Left ventricle myocardium inferior (tissue), 1 donor: ENCODE results near the gene GFOD2. TPM values are rescaled to one million over a fixed set of nuclear protein-coding genes. Genes with fewer than 3 reads are reported as not detected.

ENCODE experiments used
- DNase-seq: peaks from one replicate; pipeline ENCODE4 v3.0.0-alpha.2; 2020
- H3K27ac ChIP-seq: fragments of 200-600 bp; replicated peaks from 2 replicates; pipeline ENCODE4 v1.8.0; 2021
- H3K27me3 ChIP-seq: fragments of 200-600 bp; 2 replicates; pipeline ENCODE4 v1.8.0; 2021; ENCODE audit warnings: low read depth
- H3K36me3 ChIP-seq: fragments of 200-600 bp; 2 replicates; pipeline ENCODE4 v1.8.0; 2021
- H3K4me1 ChIP-seq: fragments of 200-600 bp; 2 replicates; pipeline ENCODE4 v1.8.0; 2021
- H3K4me3 ChIP-seq: fragments of 200-600 bp; 2 replicates; pipeline ENCODE4 v1.8.0; 2021; ENCODE audit warnings: mild to moderate bottlenecking, moderate library complexity
- H3K9me3 ChIP-seq: fragments of 200-600 bp; replicated peaks from 2 replicates; pipeline ENCODE4 v1.8.0; 2021
- CTCF ChIP-seq: fragments of 200-600 bp; IDR thresholded peaks from 2 replicates; pipeline ENCODE4 v1.8.0; 2021; ENCODE audit warnings: antibody characterized with exemption, mild to moderate bottlenecking, borderline replicate concordance
- intact Hi-C: fragments of 100-400 bp; cut with micrococcal nuclease; formaldehyde crosslinking; loops from one replicate; pipeline ENCODE4 v1.11.0; 2022
- total RNA-seq: library from RNA; stranded (reverse); fragmentation: NEBNext Ultra II Directional; extraction: Animal tissue kit (Norgen Biotek cat#: 25700); gene quantifications from one replicate; pipeline ENCODE4 v1.2.1, GENCODE V29; 2021
- donor health status: DM: no; HTN: yes; CAD: no; lungs with severe emphysema.

The GFOD2 gene
- total RNA-seq, 1 donor from 2014 or later = 11.1 TPM

DNA sequence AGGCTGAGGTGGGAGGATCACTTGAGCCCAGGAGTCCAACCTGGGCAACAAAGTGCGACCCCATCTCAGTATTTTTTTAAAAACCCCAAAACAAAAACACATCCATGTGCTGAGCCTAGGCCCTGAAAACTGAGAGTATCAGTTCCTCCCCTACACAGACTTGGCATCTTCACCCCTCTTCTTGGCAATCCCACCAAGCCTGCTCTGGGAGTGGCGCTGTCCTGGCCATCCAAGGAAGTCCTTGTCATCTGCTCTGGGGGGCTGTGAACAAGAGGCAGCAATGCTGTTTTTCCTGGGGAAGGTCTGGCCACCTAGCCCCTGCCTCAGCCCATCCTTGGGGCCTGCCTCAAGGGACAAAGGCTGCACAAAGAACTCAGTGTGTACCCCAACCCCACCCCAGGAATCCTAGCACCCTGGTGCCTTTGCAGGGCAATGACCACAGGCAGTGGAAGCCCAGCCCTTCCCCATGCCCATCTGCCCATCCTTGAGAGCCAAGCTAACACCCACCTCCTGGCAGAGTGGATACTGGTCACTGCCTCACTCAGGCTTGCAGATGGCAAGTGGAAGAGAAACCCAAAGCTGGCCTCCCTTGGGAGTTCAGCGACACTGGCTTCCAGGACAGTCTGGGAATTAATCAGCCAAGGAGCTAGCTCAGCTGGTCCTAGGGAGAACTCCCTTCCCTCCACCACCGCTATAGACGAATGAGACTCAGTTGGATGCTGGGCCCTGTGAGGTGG lies 14.8 kb upstream of the GFOD2 start:
- Histone ChIP-seq H3K4me1 (no peaks in the 10 kb centered on the region), H3K36me3 (peaks cover 56% of the 10 kb centered on the region), H3K9me3 (no peaks in the 10 kb centered on the region), H3K27me3 (no peaks in the 10 kb centered on the region), H3K4me3 (no peak overlapping the region), H3K27ac (no peak overlapping the region)
- TF ChIP-seq CTCF = no peak
- no peak for DNase-seq
- intact Hi-C loops = no loop called here

GRCh38 chr16:67731753-67732095 lies 12.6 kb upstream of the GFOD2 start:
- peaks cover 78% of the 10 kb centered on the region for H3K36me3 ChIP-seq
- no peaks in the 10 kb centered on the region for H3K4me1 ChIP-seq
- H3K9me3 ChIP-seq = no peaks in the 10 kb centered on the region
- intact Hi-C loops = no loop called here
- H3K4me3 ChIP-seq = no peak overlapping the region
- no peak overlapping the region for H3K27ac ChIP-seq
- TF ChIP-seq CTCF = no peak
- H3K27me3 ChIP-seq = no peaks in the 10 kb centered on the region
- no peak for DNase-seq

DNA sequence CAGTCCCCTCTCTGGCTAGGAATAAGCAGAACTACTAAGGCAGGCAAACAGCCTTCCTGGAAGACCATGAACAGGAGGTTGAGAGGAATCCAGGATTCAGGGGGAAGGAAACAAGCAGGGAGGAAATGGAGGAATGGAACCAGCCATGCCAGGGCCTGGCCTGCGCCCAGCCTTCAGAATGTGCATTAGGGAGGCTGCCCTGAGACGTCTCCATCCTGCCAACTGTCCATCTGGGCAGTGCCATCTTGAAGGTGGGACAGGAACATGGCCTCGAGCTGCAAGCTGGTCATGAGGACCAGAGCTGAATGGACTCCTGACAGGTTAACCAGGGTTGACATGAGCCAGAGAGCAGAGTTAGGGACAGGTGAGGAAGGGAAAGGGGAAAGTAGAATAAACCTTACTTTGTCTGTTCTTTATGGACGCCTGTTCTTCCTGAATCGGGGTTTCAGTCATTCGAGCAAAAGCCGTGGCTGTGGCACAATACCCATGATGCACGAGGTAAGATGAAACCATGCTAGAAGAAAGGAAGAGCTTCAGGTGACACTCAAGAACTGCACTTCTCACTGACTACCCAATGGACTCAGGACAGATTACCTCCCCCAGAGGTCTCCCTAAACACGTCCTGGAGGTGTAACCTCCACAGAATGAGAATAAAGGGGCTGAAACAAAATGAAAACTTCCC lies 12.1 kb upstream of the GFOD2 start:
- no peak overlapping the region for H3K27ac ChIP-seq

DNA sequence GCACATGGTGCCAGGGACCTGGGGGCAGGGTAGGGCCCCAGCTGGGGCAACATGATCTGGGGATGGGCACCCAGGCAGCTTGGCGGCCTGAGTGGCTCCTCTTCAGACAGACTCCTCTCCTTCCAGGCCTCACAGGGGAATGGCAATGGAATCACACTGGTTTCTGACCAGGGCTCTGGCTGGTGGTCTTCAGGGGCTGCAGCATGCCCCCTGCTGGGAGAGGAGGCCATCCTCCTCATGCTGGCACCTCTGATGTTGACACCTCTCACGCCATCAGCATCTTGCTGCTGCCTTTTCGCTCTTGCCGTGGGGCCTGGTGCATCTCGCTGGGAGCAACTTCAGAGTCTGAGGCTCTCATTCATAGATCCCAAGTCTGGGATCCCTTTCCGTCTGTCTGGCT lies 11.2 kb upstream of the GFOD2 start:
- TF ChIP-seq CTCF = no peak
- Histone ChIP-seq H3K27me3 (no peaks in the 10 kb centered on the region), H3K9me3 (no peaks in the 10 kb centered on the region), H3K27ac (no peak overlapping the region), H3K4me3 (no peak overlapping the region), H3K36me3 (peaks cover 89% of the 10 kb centered on the region), H3K4me1 (no peaks in the 10 kb centered on the region)
- no peak for DNase-seq
- intact Hi-C loops = no loop called here

More for the DNA sequence above, 12.1 kb upstream of the GFOD2 start:
- Histone ChIP-seq H3K4me3 (no peak overlapping the region), H3K27me3 (no peaks in the 10 kb centered on the region), H3K9me3 (no peaks in the 10 kb centered on the region), H3K4me1 (no peaks in the 10 kb centered on the region), H3K36me3 (peaks cover 83% of the 10 kb centered on the region)
- no peak for TF ChIP-seq CTCF
- DNase-seq = no peak
- intact Hi-C loops = no loop called here

- DNase-seq = no peak
- intact Hi-C loops = no loop called here
- TF ChIP-seq CTCF = no peak
- Histone ChIP-seq H3K27me3 (no peaks in the 10 kb centered on the region), H3K9me3 (no peaks in the 10 kb centered on the region), H3K36me3 (peaks cover 91% of the 10 kb centered on the region), H3K4me1 (no peaks in the 10 kb centered on the region), H3K4me3 (no peak overlapping the region), H3K27ac (no peak overlapping the region)
Measured at GRCh38 chr16:67729636-67730248, 10.6 kb upstream of the GFOD2 start.
